SK-N-SH (cell line): Measurements from ENCODE around the gene SMARCD1. TPM values are rescaled to one million over a fixed set of nuclear protein-coding genes. Genes with fewer than 3 reads are reported as not detected.

ENCODE experiments used
- CTCF ChIA-PET: fragments of 300-600, 350-600 bp; formaldehyde crosslinking; extraction: SDS; loops from one replicate; lab custom pipeline; 2021; lab: Yijun Ruan, JAX
- POLR2A ChIA-PET: fragments of 350-600 bp; sonication (Branson Sonifier 250); formaldehyde crosslinking; extraction: SDS; loops from one replicate; lab custom pipeline; 2020; ENCODE audit warnings: antibody characterized with exemption, inconsistent platforms; lab: Yijun Ruan, JAX
- DNase-seq: peaks from one replicate; pipeline ENCODE4 v3.0.0; 2012
- H2AFZ ChIP-seq: fragments of 200-600 bp; sonication (generic); 2 replicates; pipeline ENCODE4 v1.8.1; 2016; ENCODE audit warnings: antibody characterized with exemption, mild to moderate bottlenecking, low read depth
- H3F3A ChIP-seq: fragments of 200-600 bp; sonication (generic); replicated peaks from 2 replicates; pipeline ENCODE3; 2016; ENCODE audit warnings: antibody characterized with exemption, mild to moderate bottlenecking; ENCODE audit not compliant: insufficient read depth
- H3K27ac ChIP-seq, 2 experiments: fragments of 200-500 bp in 1 of 2; fragments of 200-600 bp in 1 of 2; sonication (Bioruptor generic) in 1 of 2; sonication (generic), shearing (Covaris generic) in 1 of 2; 2 replicates each; pipeline versions ENCODE4 v1.5.1 to v1.6.1; 2014 to 2016; ENCODE audit warnings: low read depth in 2 of 2, inconsistent platforms in 1 of 2, low read length in 1 of 2, mild to moderate bottlenecking in 1 of 2, mixed read lengths in 1 of 2
- H3K27me3 ChIP-seq: fragments of 200-600 bp; sonication (generic), shearing (Covaris generic); 2 replicates; pipeline ENCODE4 v1.6.1; 2016; ENCODE audit warnings: mixed run types; ENCODE audit not compliant: insufficient read depth
- H3K36me3 ChIP-seq, 2 experiments: fragments of 200-500 bp in 1 of 2; fragments of 200-600 bp in 1 of 2; sonication (Bioruptor generic) in 1 of 2; sonication (generic) in 1 of 2; replicated peaks in 1 of 2; 2 replicates each; pipeline versions ENCODE3 to v1.5.1; 2014 to 2016; ENCODE audit warnings: low read length in 1 of 2, mild to moderate bottlenecking in 1 of 2; ENCODE audit not compliant: insufficient read depth in 2 of 2, control insufficient read depth in 1 of 2
- H3K4me1 ChIP-seq, 2 experiments: fragments of 200-500 bp in 1 of 2; fragments of 200-600 bp in 1 of 2; sonication (Bioruptor generic) in 1 of 2; sonication (generic), shearing (Covaris generic) in 1 of 2; 2 replicates each; pipeline versions ENCODE4 v1.5.1 to v1.6.1; 2014 to 2016; ENCODE audit warnings: low read depth in 1 of 2, low read length in 1 of 2, mixed run types in 1 of 2; ENCODE audit not compliant: insufficient read depth in 2 of 2, control insufficient read depth in 1 of 2
- H3K4me2 ChIP-seq: fragments of 200-600 bp; sonication (generic), shearing (Covaris generic); 2 replicates; pipeline ENCODE4 v1.6.1; 2017; ENCODE audit warnings: mixed run types
- H3K4me3 ChIP-seq, 2 experiments: fragments of 200-500 bp in 1 of 2; fragments of 200-600 bp in 1 of 2; sonication (Bioruptor generic) in 1 of 2; sonication (generic), shearing (Covaris generic) in 1 of 2; 2 replicates each; pipeline versions ENCODE4 v1.5.1 to v1.8.1; 2014 to 2016; ENCODE audit warnings: low read depth in 2 of 2, inconsistent platforms in 1 of 2, low read length in 1 of 2, mild to moderate bottlenecking in 1 of 2, mixed read lengths in 1 of 2, moderate library complexity in 1 of 2
- H3K79me2 ChIP-seq: fragments of 200-600 bp; sonication (generic); 2 replicates; pipeline ENCODE4 v1.8.1; 2017; ENCODE audit warnings: mild to moderate bottlenecking; ENCODE audit not compliant: insufficient read depth
- H3K9ac ChIP-seq: fragments of 200-600 bp; sonication (generic); 2 replicates; pipeline ENCODE4 v1.6.1; 2017; ENCODE audit warnings: mixed run types
- H3K9me2 ChIP-seq: fragments of 200-600 bp; sonication (generic); 2 replicates; pipeline ENCODE4 v1.6.1; 2017; ENCODE audit warnings: mixed run types
- H3K9me3 ChIP-seq: fragments of 200-600 bp; sonication (generic); 2 replicates; pipeline ENCODE4 v1.6.1; 2017; ENCODE audit warnings: mixed run types, mild to moderate bottlenecking, moderate library complexity
- H4K20me1 ChIP-seq: fragments of 200-600 bp; sonication (generic); 2 replicates; pipeline ENCODE4 v1.6.1; 2017; ENCODE audit warnings: mild to moderate bottlenecking, mixed run types; ENCODE audit not compliant: insufficient read depth
- ELF1 ChIP-seq: IDR thresholded peaks from 2 replicates; pipeline ENCODE4 v1.4.0; 2012
- EP300 ChIP-seq, 2 experiments: IDR thresholded peaks; 2 replicates each; pipeline versions ENCODE4 v1.4.0 to v1.6.1; 2012; ENCODE audit warnings: borderline replicate concordance in 1 of 2, low read depth in 1 of 2, low read length in 1 of 2
- EZH2phosphoT487 ChIP-seq: fragments of 200-600 bp; sonication (generic); IDR thresholded peaks from 2 replicates; pipeline ENCODE4 v1.6.1; 2017; ENCODE audit warnings: low read depth, mixed run types, mild to moderate bottlenecking, antibody characterized with exemption, moderate library complexity, borderline replicate concordance
- FOSL2 ChIP-seq: IDR thresholded peaks from 2 replicates; pipeline ENCODE4 v1.4.0; 2012; ENCODE audit warnings: low read depth, mild to moderate bottlenecking, moderate library complexity, borderline replicate concordance
- GATA2 ChIP-seq: sonication (generic); formaldehyde crosslinking; IDR thresholded peaks from 2 replicates; pipeline ENCODE4 v1.5.0; 2020; ENCODE audit warnings: mild to moderate bottlenecking, missing genetic modification reagents
- MEF2A ChIP-seq: IDR thresholded peaks from 2 replicates; pipeline ENCODE4 v1.4.0; 2012; ENCODE audit warnings: low read depth, borderline replicate concordance
- PBX3 ChIP-seq: IDR thresholded peaks from 2 replicates; pipeline ENCODE4; 2012
- RCOR1 ChIP-seq: fragments of 150-350 bp; IDR thresholded peaks from 2 replicates; pipeline ENCODE4 v1.6.1; 2017; ENCODE audit warnings: antibody characterized with exemption, low read length
- REST ChIP-seq: IDR thresholded peaks from 2 replicates; pipeline ENCODE4 v1.6.1; 2012; ENCODE audit warnings: mild to moderate bottlenecking, low read depth, low read length, moderate library complexity
- SIN3A ChIP-seq: IDR thresholded peaks from 2 replicates; pipeline ENCODE4 v1.6.1; 2012; ENCODE audit warnings: low read depth, mild to moderate bottlenecking, low read length, moderate library complexity, borderline replicate concordance
- USF2 ChIP-seq: fragments of 150-350 bp; IDR thresholded peaks from 2 replicates; pipeline ENCODE4 v1.6.1; 2017; ENCODE audit warnings: antibody characterized with exemption, low read length, low read depth, borderline replicate concordance
- YY1 ChIP-seq: IDR thresholded peaks from 2 replicates; pipeline ENCODE4 v1.4.0; 2012; ENCODE audit warnings: low read depth, mild to moderate bottlenecking
- ZBTB33 ChIP-seq: IDR thresholded peaks from 2 replicates; pipeline ENCODE4 v1.4.0; 2012; ENCODE audit warnings: low read depth, borderline replicate concordance
- WGBS: methylation state at CpG from one replicate; pipeline ENCODE4 v1.1.6; 2017; ENCODE audit warnings: low lambda C conversion rate; 5-methylcytosine and 5-hydroxymethylcytosine counted together
- polyA plus RNA-seq, 3 experiments: library from polyadenylated mRNA; depleted of rRNA; stranded (reverse); fragments of >200 nt; gene quantifications; 2 replicates each; pipeline ENCODE4 v1.2.3, GENCODE V29; 2012

The SMARCD1 gene
- polyA plus RNA-seq, 1 of the 3 experiments (the other 2 are of a cell fraction) = 58.5 TPM

GRCh38 chr12:50049254-50050118 lies 35.7 kb upstream of the SMARCD1 start:
- no peak for DNase-seq
- 80% methylated on average over 3 of the region's 3 CpGs for WGBS
- POLR2A ChIA-PET = no interaction called here
- Histone ChIP-seq H3K4me2 (no peak overlapping the region), H2AFZ (no peak overlapping the region), H3K36me3 (no peaks in the 10 kb centered on the region), H3K9me3 (no peaks in the 10 kb centered on the region), H3K4me3 (no peak overlapping the region), H3K9ac (no peak overlapping the region), H3K79me2 (no peaks in the 10 kb centered on the region), H3K27ac (no peak overlapping the region), H3K27me3 (peaks cover 7% of the 10 kb centered on the region), H4K20me1 (no peaks in the 10 kb centered on the region), H3F3A (no peaks in the 10 kb centered on the region), H3K9me2 (no peaks in the 10 kb centered on the region), H3K4me1 (peaks cover 0 to 4% of the 10 kb centered on the region in 2 experiments; a peak in 1 of 4 replicates)
- CTCF ChIA-PET = interaction anchor here (0.5 to 37.6 kb wide), 9 partner anchors 10 to 185 kb away, joined by 3 to 1401 read pairs (median 4); partner anchors contain the start of genes AQP5 and AQP6
- TF ChIP-seq EP300 (IDR thresholded peaks at IDR 0.05; ENCODE audit: borderline replicate concordance in 1 of 2, low read depth in 1 of 2, low read length in 1 of 2) = no peak
- TF ChIP-seq PBX3 = no peak
- TF ChIP-seq FOSL2 = no peak
- TF ChIP-seq GATA2 (CRISPR knock-in tag) = no peak
- no peak for TF ChIP-seq YY1
- no peak for TF ChIP-seq RCOR1
- TF ChIP-seq SIN3A = no peak
- TF ChIP-seq REST = no peak
- no peak for TF ChIP-seq USF2
- no peak for TF ChIP-seq ELF1
- no peak for TF ChIP-seq ZBTB33
- no peak for TF ChIP-seq MEF2A
- TF ChIP-seq EZH2phosphoT487 = no peak
